HG03108 (cell line): Measurements from ENCODE around the gene ATG3.
A peak's percentile ranks its signal among the peaks of the same experiment; 100 is the strongest.
"Not testable (repeated sequence)": the region's sequence is repeated elsewhere in the genome, so short reads cannot be mapped to it uniquely, and the experiment has no call there.

Experiments
- ATAC-seq: cut with Tn5 transposase; IDR thresholded peaks from one replicate; pipeline ENCODE4 v1.9.1; 2021; ENCODE audit warnings: moderate library complexity; ENCODE audit not compliant: unreplicated experiment

The ATG3 gene

DNA sequence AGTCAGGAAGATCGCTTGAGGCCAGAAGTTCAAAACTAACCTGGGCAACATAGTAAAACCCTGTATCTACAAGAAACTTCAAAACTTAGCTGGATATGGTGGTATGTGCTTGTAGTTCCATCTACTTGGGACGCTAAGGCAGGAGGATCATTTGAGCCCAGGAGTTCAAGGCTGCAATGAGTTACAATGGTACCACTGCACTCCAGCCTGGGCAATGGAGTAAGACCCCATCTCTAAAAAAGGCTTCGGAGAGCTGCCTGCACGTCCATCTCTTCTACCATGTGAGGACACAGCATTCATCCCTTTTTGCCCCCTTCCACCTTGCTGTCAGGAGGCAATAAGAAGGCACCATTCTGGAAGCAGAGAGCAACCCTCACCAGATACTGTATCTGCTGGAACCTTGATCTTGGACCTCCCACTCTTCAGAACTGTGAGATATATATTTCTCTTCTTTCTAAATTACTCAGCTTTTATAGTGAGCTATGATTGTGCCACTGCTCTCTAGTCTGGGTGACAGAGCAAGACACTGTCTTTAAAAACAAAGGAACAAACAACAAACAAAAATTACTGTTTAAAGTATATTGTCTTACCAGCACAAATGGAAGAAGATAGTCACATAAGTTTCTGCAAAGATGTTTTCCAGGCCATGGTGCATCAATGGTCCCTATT is 58.3 kb downstream of the ATG3 start:
- ATAC-seq, result no peak

GRCh38 chr3:112500621-112501020 is 61.1 kb downstream of the ATG3 start:
- no peak for ATAC-seq

DNA sequence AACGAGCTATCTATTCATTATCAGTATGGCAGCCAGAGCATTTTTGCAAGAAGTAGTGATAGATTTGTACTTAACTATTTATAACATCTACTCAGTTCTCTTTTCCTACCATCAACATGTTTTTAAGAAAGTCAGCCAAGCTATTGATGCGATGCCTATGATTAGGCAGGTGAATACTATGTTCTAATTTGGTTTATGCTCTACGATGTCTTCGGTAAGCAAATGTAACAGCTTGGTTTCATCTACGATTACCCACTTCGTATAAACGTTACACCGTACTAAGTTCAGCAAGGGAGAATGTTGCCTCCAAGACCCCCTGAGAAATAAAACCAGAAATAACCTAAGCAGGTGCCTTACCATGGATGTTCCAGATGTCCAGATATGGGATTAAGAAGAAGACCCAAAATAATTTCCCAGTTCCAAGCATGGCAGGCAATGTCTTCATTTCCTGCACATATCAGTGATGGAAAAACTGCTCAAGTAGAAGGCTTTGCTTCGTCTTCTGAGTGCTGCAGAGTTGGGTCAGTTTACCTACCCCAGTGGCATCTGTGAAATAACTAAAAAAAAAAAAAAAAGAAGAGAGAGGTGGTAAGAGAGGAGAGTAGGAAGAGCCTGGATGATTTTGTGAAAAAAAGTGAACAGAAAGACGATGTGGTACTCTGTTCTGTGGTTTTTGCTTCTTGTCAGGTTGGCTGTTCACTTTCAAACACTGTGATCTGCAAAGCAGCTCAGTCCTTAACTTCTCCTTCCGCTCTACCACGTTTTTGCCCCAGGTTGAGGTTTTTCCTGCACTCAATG is 62.6 kb downstream of the ATG3 start, which contains the start of gene BTLA:
Gene BTLA, minus strand, starts transcription at position 559 of the 798 bp plus-strand sequence. Its CDS starts 114 bp downstream, at position 445.
- ATAC-seq, result peak; percentile 54

- no peak for ATAC-seq
These were observed 63.7 kb downstream of the ATG3 start for GRCh38 chr3:112497897-112498548.

GRCh38 chr3:112496366-112497067 is 65.2 kb downstream of the ATG3 start:
- ATAC-seq, result no peak

- not testable (repeated sequence) for ATAC-seq
These were observed 67.4 kb downstream of the ATG3 start for GRCh38 chr3:112494448-112494767.

GRCh38 chr3:112492124-112492523 is 69.6 kb downstream of the ATG3 start:
- ATAC-seq, result no peak

GRCh38 chr3:112491373-112491772 is 70.4 kb downstream of the ATG3 start:
- ATAC-seq, result no peak

GRCh38 chr3:112489674-112490479 is 71.9 kb downstream of the ATG3 start:
- no peak for ATAC-seq

- ATAC-seq, result no peak
These were observed 74.8 kb downstream of the ATG3 start for GRCh38 chr3:112486811-112487505.

GRCh38 chr3:112484352-112484751 is 77.4 kb downstream of the ATG3 start:
- ATAC-seq, result no peak

- no peak for ATAC-seq
These were observed 79.1 kb downstream of the ATG3 start for GRCh38 chr3:112482675-112483074.
